OCI-LY1 (cell line): Measurements from ENCODE around the gene KIAA2012.

Experiments used
- CTCF ChIP-seq: fragments of 200-600 bp; sonication (generic), shearing (Covaris generic); IDR thresholded peaks from 2 replicates; pipeline ENCODE4 v1.5.1; 2017; ENCODE audit warnings: mild to moderate bottlenecking, antibody characterized with exemption, low read length, moderate library complexity, mixed read lengths
- EZH2 ChIP-seq: fragments of 200-600 bp; sonication (generic), shearing (Covaris generic); IDR thresholded peaks from 2 replicates; pipeline ENCODE4 v1.8.0; 2017; ENCODE audit warnings: borderline replicate concordance, mixed run types, mild to moderate bottlenecking, antibody characterized with exemption, low read length, moderate library complexity, mixed read lengths

GRCh38 chr2:202196727-202197126 is 123.7 kb downstream of the KIAA2012 start:
- no peak for TF ChIP-seq CTCF
- no peak for TF ChIP-seq EZH2
